K562 (cell line): ENCODE measurements around the gene ILF2. TPM values are rescaled to one million over a fixed set of nuclear protein-coding genes. Genes with fewer than 3 reads are reported as not detected.

Source experiments
- BHLHE40 ChIP-seq: IDR thresholded peaks from 2 replicates; pipeline ENCODE4 v1.6.1; 2011; ENCODE audit warnings: low read length, improper control_type of control experiment
- CLOCK ChIP-seq: fragments of 250-450 bp; sonication (Bioruptor Pico); IDR thresholded peaks from 2 replicates; pipeline ENCODE4 v1.4.0; 2020; ENCODE audit warnings: mild to moderate bottlenecking, moderate library complexity, borderline replicate concordance
- HMG20A ChIP-seq: fragments of 450-650 bp; formaldehyde crosslinking; conservative IDR thresholded peaks from 2 replicates; pipeline ENCODE4 v1.4.0; 2020; ENCODE audit warnings: mild to moderate bottlenecking, mixed read lengths
- NFE2L1 ChIP-seq: fragments of 450-650 bp; IDR thresholded peaks from 2 replicates; pipeline ENCODE4 v1.6.1; 2016; ENCODE audit warnings: missing genetic modification characterization, low read depth, mild to moderate bottlenecking, missing compliant biosample characterization, moderate library complexity, borderline replicate concordance
- NRF1 ChIP-seq, 2 experiments: fragments of 450-650 bp; IDR thresholded peaks in 1 of 2; conservative IDR thresholded peaks in 1 of 2; 2 replicates each; pipeline ENCODE4 v1.6.1; 2014; ENCODE audit warnings: mild to moderate bottlenecking in 2 of 2
- PURB ChIP-seq: sonication (generic); formaldehyde crosslinking; IDR thresholded peaks from 2 replicates; pipeline ENCODE4 v1.9.0; 2021; ENCODE audit warnings: low read depth, mild to moderate bottlenecking, missing genetic modification reagents
- SFPQ ChIP-seq: fragments of 200-400 bp; formaldehyde crosslinking; IDR thresholded peaks from 2 replicates; pipeline ENCODE4 v1.6.1; 2017; ENCODE audit warnings: mild to moderate bottlenecking, low read depth, low read length, moderate library complexity
- ZBTB8A ChIP-seq: fragments of 450-650 bp; IDR thresholded peaks from 2 replicates; pipeline ENCODE4 v1.6.1; 2018; ENCODE audit warnings: mild to moderate bottlenecking, moderate library complexity; ENCODE audit not compliant: partially characterized antibody
- ZNF436 ChIP-seq: fragments of 250-450, 450-650 bp; sonication (Bioruptor Pico); formaldehyde crosslinking; IDR thresholded peaks from 2 replicates; pipeline ENCODE4 v1.7.0; 2020; ENCODE audit warnings: mild to moderate bottlenecking
- ZNF444 ChIP-seq: fragments of 250-450 bp; sonication (Bioruptor Pico); IDR thresholded peaks from 2 replicates; pipeline ENCODE4 v1.4.0; 2020; ENCODE audit warnings: mild to moderate bottlenecking, moderate library complexity
- ZNF449 ChIP-seq: fragments of 250-450 bp; sonication (Bioruptor Pico); IDR thresholded peaks from 2 replicates; pipeline ENCODE4 v1.8.0; 2022; ENCODE audit warnings: moderate library complexity, mild to moderate bottlenecking, inconsistent platforms
- ZNF699 ChIP-seq: fragments of 250-450 bp; sonication (Bioruptor Pico); IDR thresholded peaks from 2 replicates; pipeline ENCODE4 v1.8.0; 2021; ENCODE audit warnings: mild to moderate bottlenecking, moderate library complexity; ENCODE audit not compliant: insufficient replicate concordance
- ZNF830 ChIP-seq: fragments of 250-450 bp; sonication (Bioruptor Pico); IDR thresholded peaks from 2 replicates; pipeline ENCODE4 v1.5.0; 2021; ENCODE audit warnings: mild to moderate bottlenecking
- polyA plus RNA-seq, 8 experiments: library from polyadenylated mRNA; depleted of rRNA in 4 of 8; stranded (reverse) in 5 of 8; unstranded in 3 of 8; fragments of >200 nt; fragmentation: Nextera tagmentation in 2 of 8; fragmentation: Illumina TruSeq in 1 of 8; extraction: Ambion mirVana in 2 of 8; extraction: Trizol in 1 of 8; gene quantifications; 2 replicates each; pipeline versions ENCODE4 v1.2.1 to v1.2.3, GENCODE V29; 2011 to 2014; ENCODE audit warnings: inconsistent platforms in 1 of 8, missing spikeins in 1 of 8
- total RNA-seq, 7 experiments: library from RNA; depleted of rRNA in 6 of 7; stranded (reverse); fragments of >200 nt in 6 of 7; fragmentation: Illumina TruSeq in 2 of 7; extraction: Trizol in 2 of 7; gene quantifications; 2 replicates each; pipeline versions ENCODE4 v1.2.1 to v1.2.3, GENCODE V29; 2011 to 2021; ENCODE audit warnings: low replicate concordance in 1 of 7
- TF ChIP-seq, protein P1 (sequence below): sonication (generic); formaldehyde crosslinking; IDR thresholded peaks from 2 replicates; pipeline ENCODE4 v1.8.0; 2022; ENCODE audit warnings: mild to moderate bottlenecking, missing genetic modification reagents
- TF ChIP-seq, protein P2 (sequence below), 2 experiments: IDR thresholded peaks; 2 replicates each; pipeline ENCODE4 v1.6.1; 2011; ENCODE audit warnings: borderline replicate concordance in 1 of 2, control low read depth in 1 of 2, low read depth in 1 of 2, low read length in 1 of 2, mild to moderate bottlenecking in 1 of 2, mixed read lengths in 1 of 2, moderate library complexity in 1 of 2; ENCODE audit not compliant: insufficient read depth in 1 of 2, insufficient read length in 1 of 2, poor library complexity in 1 of 2, severe bottlenecking in 1 of 2; ENCODE audit errors: extremely low read depth in 1 of 2

ILF2 gene
- total and polyA plus RNA-seq, 9 of the 15 experiments (the other 6 are each of a cell fraction or from before 2014, with no cell fraction given), result 282 to 726 (median 474) TPM

- TF ChIP-seq, protein P1, sequence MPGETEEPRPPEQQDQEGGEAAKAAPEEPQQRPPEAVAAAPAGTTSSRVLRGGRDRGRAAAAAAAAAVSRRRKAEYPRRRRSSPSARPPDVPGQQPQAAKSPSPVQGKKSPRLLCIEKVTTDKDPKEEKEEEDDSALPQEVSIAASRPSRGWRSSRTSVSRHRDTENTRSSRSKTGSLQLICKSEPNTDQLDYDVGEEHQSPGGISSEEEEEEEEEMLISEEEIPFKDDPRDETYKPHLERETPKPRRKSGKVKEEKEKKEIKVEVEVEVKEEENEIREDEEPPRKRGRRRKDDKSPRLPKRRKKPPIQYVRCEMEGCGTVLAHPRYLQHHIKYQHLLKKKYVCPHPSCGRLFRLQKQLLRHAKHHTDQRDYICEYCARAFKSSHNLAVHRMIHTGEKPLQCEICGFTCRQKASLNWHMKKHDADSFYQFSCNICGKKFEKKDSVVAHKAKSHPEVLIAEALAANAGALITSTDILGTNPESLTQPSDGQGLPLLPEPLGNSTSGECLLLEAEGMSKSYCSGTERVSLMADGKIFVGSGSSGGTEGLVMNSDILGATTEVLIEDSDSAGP, result no peak
- TF ChIP-seq, protein P2, sequence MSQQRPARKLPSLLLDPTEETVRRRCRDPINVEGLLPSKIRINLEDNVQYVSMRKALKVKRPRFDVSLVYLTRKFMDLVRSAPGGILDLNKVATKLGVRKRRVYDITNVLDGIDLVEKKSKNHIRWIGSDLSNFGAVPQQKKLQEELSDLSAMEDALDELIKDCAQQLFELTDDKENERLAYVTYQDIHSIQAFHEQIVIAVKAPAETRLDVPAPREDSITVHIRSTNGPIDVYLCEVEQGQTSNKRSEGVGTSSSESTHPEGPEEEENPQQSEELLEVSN (IDR thresholded peaks at IDR 0.05; ENCODE audit: borderline replicate concordance in 1 of 2, extremely low read depth in 1 of 2, insufficient read depth in 1 of 2, insufficient read length in 1 of 2, low read depth in 1 of 2, low read length in 1 of 2, poor library complexity in 1 of 2, severe bottlenecking in 1 of 2), result peak in 1 of 2 experiments; percentile 64
- TF ChIP-seq ZNF699, result no peak
- TF ChIP-seq NRF1 (conservative IDR thresholded peaks at IDR 0.05 in 1 of 2, IDR thresholded peaks at IDR 0.05 in 1 of 2), result no peak
- TF ChIP-seq ZNF449 (CRISPR knock-in tag), result no peak
- no peak for TF ChIP-seq SFPQ
- no peak for TF ChIP-seq HMG20A (CRISPR knock-in tag)
- peak; percentile 59 for TF ChIP-seq BHLHE40
- TF ChIP-seq ZNF436 (CRISPR knock-in tag), result no peak
- no peak for TF ChIP-seq ZBTB8A
- no peak for TF ChIP-seq NFE2L1
- no peak for TF ChIP-seq PURB
- TF ChIP-seq ZNF444 (CRISPR knock-in tag), result peak; percentile 76
- no peak for TF ChIP-seq CLOCK
- no peak for TF ChIP-seq ZNF830
Observed at GRCh38 chr1:153697191-153698019, 26.6 kb upstream of the ILF2 start (continued).
